GM15510 (cell line): ENCODE measurements around the gene ZFAND2B.

Experiments used
- POLR2A ChIP-seq: IDR thresholded peaks from 3 replicates; pipeline ENCODE4 v1.6.1; 2011; ENCODE audit warnings: borderline replicate concordance; ENCODE audit not compliant: insufficient read length; ENCODE audit errors: extremely low read depth

Gene ZFAND2B

GRCh38 chr2:219182331-219183150 lies 24.0 kb upstream of the ZFAND2B start:
- TF ChIP-seq POLR2A: no peak

- TF ChIP-seq POLR2A: no peak
These were observed 23.3 kb upstream of the ZFAND2B start for GRCh38 chr2:219183151-219183772.

- TF ChIP-seq POLR2A: no peak
These were observed 22.5 kb upstream of the ZFAND2B start for GRCh38 chr2:219184121-219184520.

GRCh38 chr2:219186754-219187456 lies 19.7 kb upstream of the ZFAND2B start:
- TF ChIP-seq POLR2A: no peak

- no peak for TF ChIP-seq POLR2A
These were observed 9.2 kb upstream of the ZFAND2B start for GRCh38 chr2:219197388-219197787.

GRCh38 chr2:219198974-219199373 lies 7.6 kb upstream of the ZFAND2B start:
- no peak for TF ChIP-seq POLR2A

GRCh38 chr2:219199470-219200211 lies 6.9 kb upstream of the ZFAND2B start:
- no peak for TF ChIP-seq POLR2A

- no peak for TF ChIP-seq POLR2A
These were observed 2.0 kb upstream of the ZFAND2B start for GRCh38 chr2:219204425-219205164.

GRCh38 chr2:219205165-219205538 lies 1.4 kb upstream of the ZFAND2B start:
- TF ChIP-seq POLR2A: no peak

GRCh38 chr2:219205981-219206327 lies 628 bp upstream of the ZFAND2B start:
- no peak for TF ChIP-seq POLR2A

- TF ChIP-seq POLR2A: no peak
These were observed 727 bp downstream of the ZFAND2B start for GRCh38 chr2:219207134-219207883.

- no peak for TF ChIP-seq POLR2A
These were observed 1.5 kb downstream of the ZFAND2B start for GRCh38 chr2:219207884-219208740.
